RWPE1 (cell line): ENCODE measurements around the gene AP2B1.

Experiments used
- CTCF ChIA-PET: fragments of 350-600 bp; sonication (Branson Sonifier 250); formaldehyde crosslinking; extraction: SDS; loops from one replicate; lab custom pipeline; 2021; lab: Yijun Ruan, JAX
- POLR2A ChIA-PET: fragments of 400-600 bp; formaldehyde crosslinking; extraction: SDS; loops from one replicate; lab custom pipeline; 2020; ENCODE audit warnings: antibody characterized with exemption; ENCODE audit not compliant: low non-redundant PET; lab: Yijun Ruan, JAX
- DNase-seq: peaks from one replicate; pipeline ENCODE4 v3.0.0; 2012; ENCODE audit warnings: low spot score
- H3K27ac ChIP-seq: fragments of 450-650 bp; 2 replicates; pipeline ENCODE4 v1.5.1; 2017
- CTCF ChIP-seq: fragments of 450-650 bp; conservative IDR thresholded peaks from 2 replicates; pipeline ENCODE4 v1.5.1; 2017; ENCODE audit warnings: low read depth, mild to moderate bottlenecking

Gene AP2B1

GRCh38 chr17:35765756-35766488, 178.8 kb downstream of the AP2B1 start:
- ChIA-PET POLR2A (no interaction called here), CTCF (interaction anchor here (0.6 to 4.7 kb wide), 5 partner anchors 11 to 43 kb away, joined by 3 to 71 read pairs (median 8); partner anchors contain the start of gene TAF15)
- no peak for TF ChIP-seq CTCF
- H3K27ac ChIP-seq, result peak overlapping the region; percentile 37
- DNase-seq, result no peak

- TF ChIP-seq CTCF, result no peak
- CTCF ChIA-PET, result interaction anchor here (0.6 to 4.7 kb wide), 5 partner anchors 11 to 250 kb away, joined by 3 to 71 read pairs (median 8); partner anchors contain the start of gene TAF15
- POLR2A ChIA-PET, result no interaction called here
- DNase-seq, result no peak
- H3K27ac ChIP-seq, result no peak overlapping the region
Observed at GRCh38 chr17:35766489-35766877, 179.4 kb downstream of the AP2B1 start.

GRCh38 chr17:35766903-35767510, 179.9 kb downstream of the AP2B1 start:
- no peak overlapping the region for H3K27ac ChIP-seq
- POLR2A ChIA-PET, result no interaction called here
- DNase-seq, result peak; percentile 71
- TF ChIP-seq CTCF, result peak; percentile 76
- CTCF ChIA-PET, result interaction anchor here (0.5 to 4.7 kb wide), 11 partner anchors 10 to 250 kb away, joined by 3 to 71 read pairs (median 5); partner anchors contain the start of gene TAF15

GRCh38 chr17:35768797-35769196, 181.7 kb downstream of the AP2B1 start:
- DNase-seq, result no peak
- ChIA-PET CTCF (interaction anchor here (0.6 kb wide), 1 partner anchor 35 kb away, joined by 3 read pairs; no protein-coding TSS in a partner anchor), POLR2A (interaction anchor here (0.6 kb wide), 1 partner anchor 40 kb away, joined by 4 read pairs; the partner anchor contains the start of gene TAF15)
- no peak overlapping the region for H3K27ac ChIP-seq
- no peak for TF ChIP-seq CTCF

GRCh38 chr17:35769895-35770486, 182.9 kb downstream of the AP2B1 start:
- no peak for DNase-seq
- peak overlapping the region; percentile 15; the same call in 1 of the 2 replicates for H3K27ac ChIP-seq
- ChIA-PET CTCF (interaction anchor here (0.6 to 1.2 kb wide), 4 partner anchors 19 to 777 kb away, joined by 3 to 4 read pairs (median 4); partner anchors contain the start of gene TAF15), POLR2A (no interaction called here)
- peak; percentile 38; the same call in 1 of the 2 replicates for TF ChIP-seq CTCF

GRCh38 chr17:35773129-35773528, 186.0 kb downstream of the AP2B1 start:
- H3K27ac ChIP-seq, result peak overlapping the region; percentile 98
- ChIA-PET CTCF (interaction anchor here (1.7 kb wide), 1 partner anchor 9 kb away, joined by 6 read pairs; no protein-coding TSS in a partner anchor), POLR2A (no interaction called here)
- no peak for TF ChIP-seq CTCF
- DNase-seq, result no peak
